RCC 7860 (cell line): ENCODE data around the gene TMEM271.

Source experiments
- DNase-seq: peaks from one replicate; pipeline ENCODE4 v3.0.0-alpha.2; 2015; ENCODE audit warnings: low spot score
- FAIRE-seq: peaks from 2 replicates; lab custom pipeline; 2012; peaks lifted over from hg19 to GRCh38; lab: Jason Lieb, UNC

The TMEM271 gene, protein sequence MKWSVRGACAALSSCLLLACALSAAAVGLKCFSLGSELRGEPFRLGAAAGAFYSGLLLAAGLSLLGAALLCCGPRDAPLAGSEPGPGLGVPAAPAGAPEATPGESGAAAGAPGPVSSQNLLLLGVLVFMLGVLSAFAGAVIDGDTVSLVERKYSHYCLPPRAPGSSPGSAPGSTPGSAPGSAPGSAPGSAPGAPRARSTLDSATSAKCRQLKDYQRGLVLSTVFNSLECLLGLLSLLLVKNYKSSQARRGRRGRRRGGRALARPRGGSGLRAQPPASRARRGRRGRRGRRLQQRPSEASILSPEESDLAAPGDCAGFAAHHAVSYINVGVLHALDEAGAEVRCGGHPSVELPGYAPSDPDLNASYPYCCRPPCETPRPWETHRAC

GRCh38 chr4:576245-576821 is at the start of gene TMEM271:
TMEM271 (minus strand) TSS chr4:576295; CDS start chr4:576062, 233 bp downstream.
- DNase-seq (no peak), FAIRE-seq (no peak)

- FAIRE-seq, result no peak
- DNase-seq, result no peak
Observed at GRCh38 chr4:625631-626161, 49.6 kb upstream of the TMEM271 start.

- FAIRE-seq, result peak; percentile 82
- DNase-seq, result peak; percentile 92
Observed at GRCh38 chr4:624705-625590, 48.9 kb upstream of the TMEM271 start, which contains the start of gene PDE6B. PDE6B (plus strand) TSS chr4:625573; CDS start chr4:625627, 54 bp downstream.

- no peak for DNase-seq
- no peak for FAIRE-seq
Observed at GRCh38 chr4:623914-624566, 47.9 kb upstream of the TMEM271 start.

- FAIRE-seq, result no peak
- DNase-seq, result no peak
Observed at GRCh38 chr4:622996-623913, 47.2 kb upstream of the TMEM271 start.

GRCh38 chr4:622071-622995 is 46.2 kb upstream of the TMEM271 start:
- FAIRE-seq (no peak), DNase-seq (no peak)

- DNase-seq (no peak), FAIRE-seq (no peak)
Observed at GRCh38 chr4:621296-622070, 45.4 kb upstream of the TMEM271 start.

- no peak for DNase-seq
- FAIRE-seq, result no peak
Observed at GRCh38 chr4:620851-621261, 44.8 kb upstream of the TMEM271 start.

- FAIRE-seq (no peak), DNase-seq (no peak)
Observed at GRCh38 chr4:620201-620600, 44.1 kb upstream of the TMEM271 start.

- DNase-seq (no peak), FAIRE-seq (no peak)
Observed at GRCh38 chr4:617644-618641, 41.8 kb upstream of the TMEM271 start.

DNA sequence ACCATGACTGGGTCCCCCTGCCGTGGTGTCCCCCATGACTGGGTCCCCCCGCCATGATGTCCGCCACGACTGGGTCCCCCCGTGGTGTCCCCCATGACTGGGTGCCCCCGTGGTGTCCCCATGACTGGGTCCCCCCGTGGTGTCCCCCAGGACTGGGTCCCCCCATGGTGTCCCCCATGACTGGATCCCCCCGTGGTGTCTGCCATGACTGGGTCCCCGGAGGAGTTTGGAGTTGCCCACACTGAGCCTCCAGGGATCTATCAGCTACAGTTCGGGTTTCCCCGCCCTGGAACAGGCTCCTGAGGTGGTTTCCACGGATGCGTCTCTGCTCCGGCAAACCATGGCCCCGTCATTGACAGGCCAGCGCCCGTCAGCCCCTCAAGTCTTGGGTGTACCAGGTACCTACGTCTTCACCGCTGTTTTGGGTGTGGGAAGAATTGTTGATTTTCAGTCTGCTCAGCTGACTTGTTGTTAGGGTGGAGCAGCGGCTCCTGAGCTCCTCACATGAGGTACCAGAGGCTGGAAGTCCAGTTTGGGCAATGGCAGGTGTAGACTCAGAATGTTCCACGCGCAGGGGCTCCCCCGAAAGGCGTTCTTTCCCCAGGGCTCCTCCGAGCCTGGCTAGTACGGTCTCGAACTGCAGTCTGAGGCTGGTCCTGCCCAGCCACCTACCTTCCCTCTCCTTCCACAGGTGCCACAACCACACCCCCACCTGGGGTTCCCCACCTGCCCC is 41.0 kb upstream of the TMEM271 start:
- no peak for DNase-seq
- no peak for FAIRE-seq

DNA sequence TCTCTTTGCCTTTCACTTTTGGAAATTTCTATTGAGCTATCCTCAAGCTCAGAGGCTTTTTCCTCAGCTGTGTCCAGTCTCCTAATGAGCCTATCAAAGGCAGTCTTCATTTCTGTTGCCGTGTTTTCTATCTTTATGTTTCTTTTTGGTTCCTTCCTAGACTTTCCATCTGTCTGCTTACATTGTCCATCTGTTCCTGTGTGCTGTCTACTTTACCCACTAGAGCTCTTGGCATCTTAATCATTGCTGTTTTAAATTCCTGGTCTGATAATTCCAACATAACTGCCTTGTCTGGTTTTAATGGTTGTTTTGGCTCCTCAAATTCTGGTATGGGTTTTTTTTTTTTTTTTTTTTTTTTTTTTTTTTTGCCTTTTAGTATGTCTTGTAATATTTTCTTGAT is 40.0 kb upstream of the TMEM271 start:
- FAIRE-seq (no peak), DNase-seq (no peak)

DNA sequence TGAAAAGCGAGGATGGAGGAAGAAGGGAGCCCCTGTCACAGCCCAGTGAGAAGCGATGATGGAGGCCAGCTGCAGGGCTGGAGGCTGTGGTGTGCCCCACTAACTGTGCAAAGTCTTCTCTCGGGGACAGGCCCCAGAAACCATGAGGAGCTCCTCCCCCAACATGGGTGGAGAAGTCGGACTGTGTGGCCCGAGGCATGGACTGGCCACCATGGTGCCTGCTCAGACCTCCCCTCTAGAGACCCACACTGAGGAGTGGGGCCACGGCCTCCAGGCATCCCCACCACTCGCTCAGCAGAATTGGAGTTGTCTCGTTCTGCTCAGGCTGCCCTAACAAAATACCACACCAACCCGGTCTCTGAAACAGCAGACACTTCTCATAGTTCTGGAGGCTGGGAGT is 37.0 kb upstream of the TMEM271 start:
- DNase-seq (no peak), FAIRE-seq (no peak)

GRCh38 chr4:612749-613125 is 36.6 kb upstream of the TMEM271 start:
- no peak for DNase-seq
- no peak for FAIRE-seq

GRCh38 chr4:612052-612748 is 36.1 kb upstream of the TMEM271 start:
- DNase-seq (no peak), FAIRE-seq (no peak)
